IMR-90 (cell line): Measurements from ENCODE around the gene STK40.

Source experiments
- POLR2A ChIP-seq: IDR thresholded peaks from 2 replicates; pipeline ENCODE4 v1.6.1; 2012; ENCODE audit warnings: mild to moderate bottlenecking, low read depth, low read length
- SMC3 ChIP-seq: fragments of 150-350 bp; IDR thresholded peaks from 2 replicates; pipeline ENCODE4 v1.6.1; 2016; ENCODE audit warnings: low read depth, mild to moderate bottlenecking, antibody characterized with exemption, low read length, moderate library complexity
- TF ChIP-seq, protein P1 (sequence below): conservative IDR thresholded peaks from 2 replicates; pipeline ENCODE4 v1.5.1; 2012; ENCODE audit warnings: mild to moderate bottlenecking, low read depth, low read length, improper control_type of control experiment

DNA sequence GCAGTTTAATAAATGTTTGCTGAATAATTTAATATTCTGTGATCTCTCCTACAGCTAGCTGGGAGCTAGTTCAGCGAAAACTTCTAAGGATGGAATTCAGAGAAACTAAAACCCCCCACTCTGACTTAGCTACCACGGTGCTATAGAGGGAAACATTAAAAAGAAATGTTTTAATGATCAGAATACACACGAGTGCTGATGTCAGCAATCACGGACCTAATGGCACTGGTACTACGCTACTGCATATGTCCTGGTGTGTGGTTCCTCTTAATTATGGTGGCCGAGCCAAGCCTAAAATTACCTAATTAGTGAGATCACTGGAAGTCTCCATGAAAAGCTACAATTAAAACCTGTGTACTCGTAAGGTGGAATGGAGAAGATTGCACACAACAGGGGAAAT is 35.9 kb upstream of the STK40 start:
- TF ChIP-seq POLR2A: no peak
- TF ChIP-seq, protein P1, sequence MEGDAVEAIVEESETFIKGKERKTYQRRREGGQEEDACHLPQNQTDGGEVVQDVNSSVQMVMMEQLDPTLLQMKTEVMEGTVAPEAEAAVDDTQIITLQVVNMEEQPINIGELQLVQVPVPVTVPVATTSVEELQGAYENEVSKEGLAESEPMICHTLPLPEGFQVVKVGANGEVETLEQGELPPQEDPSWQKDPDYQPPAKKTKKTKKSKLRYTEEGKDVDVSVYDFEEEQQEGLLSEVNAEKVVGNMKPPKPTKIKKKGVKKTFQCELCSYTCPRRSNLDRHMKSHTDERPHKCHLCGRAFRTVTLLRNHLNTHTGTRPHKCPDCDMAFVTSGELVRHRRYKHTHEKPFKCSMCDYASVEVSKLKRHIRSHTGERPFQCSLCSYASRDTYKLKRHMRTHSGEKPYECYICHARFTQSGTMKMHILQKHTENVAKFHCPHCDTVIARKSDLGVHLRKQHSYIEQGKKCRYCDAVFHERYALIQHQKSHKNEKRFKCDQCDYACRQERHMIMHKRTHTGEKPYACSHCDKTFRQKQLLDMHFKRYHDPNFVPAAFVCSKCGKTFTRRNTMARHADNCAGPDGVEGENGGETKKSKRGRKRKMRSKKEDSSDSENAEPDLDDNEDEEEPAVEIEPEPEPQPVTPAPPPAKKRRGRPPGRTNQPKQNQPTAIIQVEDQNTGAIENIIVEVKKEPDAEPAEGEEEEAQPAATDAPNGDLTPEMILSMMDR: no peak
- no peak for TF ChIP-seq SMC3
